ENCODE results near the gene RNF150. TPM values are rescaled to one million over a fixed set of nuclear protein-coding genes. Genes with fewer than 3 reads are reported as not detected.
"Not testable (repeated sequence)": the region's sequence is repeated elsewhere in the genome, so short reads cannot be mapped to it uniquely, and the experiment has no call there.

The RNF150 gene
- total RNA-seq, 1 donor from 2014 or later, result 0.07 TPM

GRCh38 chr4:140833280-140833679 is 300.0 kb downstream of the RNF150 start:
- DNase-seq (ENCODE audit: low read depth, low spot score), result no peak

- no peak for DNase-seq (ENCODE audit: low read depth, low spot score)
Observed at GRCh38 chr4:140829825-140830224, 303.4 kb downstream of the RNF150 start.

- no peak for DNase-seq (ENCODE audit: low read depth, low spot score)
Observed at GRCh38 chr4:140826701-140827027, 306.6 kb downstream of the RNF150 start.

DNA sequence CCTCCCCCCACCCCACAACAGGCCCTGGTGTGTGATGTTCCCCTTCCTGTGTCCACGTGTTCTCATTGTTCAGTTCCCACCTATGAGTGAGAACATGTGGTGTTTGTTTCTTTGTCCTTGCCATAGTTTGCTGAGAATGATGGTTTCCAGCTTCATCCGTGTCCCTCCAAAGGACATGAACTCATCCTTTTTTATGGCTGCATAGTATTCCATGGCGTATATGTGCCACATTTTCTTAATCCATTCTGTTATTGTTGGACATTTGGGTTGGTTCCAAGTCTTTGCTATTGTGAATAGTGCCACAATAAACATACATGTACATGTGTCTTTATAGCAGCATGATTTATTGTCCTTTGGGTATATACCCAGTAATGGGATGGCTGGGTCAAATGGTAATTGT is 312.7 kb downstream of the RNF150 start:
- DNase-seq (ENCODE audit: low read depth, low spot score), result not testable (repeated sequence)

GRCh38 chr4:140819610-140820009 is 313.7 kb downstream of the RNF150 start:
- DNase-seq (ENCODE audit: low read depth, low spot score), result no peak

GRCh38 chr4:140818433-140818832 is 314.8 kb downstream of the RNF150 start:
- no peak for DNase-seq (ENCODE audit: low read depth, low spot score)

DNA sequence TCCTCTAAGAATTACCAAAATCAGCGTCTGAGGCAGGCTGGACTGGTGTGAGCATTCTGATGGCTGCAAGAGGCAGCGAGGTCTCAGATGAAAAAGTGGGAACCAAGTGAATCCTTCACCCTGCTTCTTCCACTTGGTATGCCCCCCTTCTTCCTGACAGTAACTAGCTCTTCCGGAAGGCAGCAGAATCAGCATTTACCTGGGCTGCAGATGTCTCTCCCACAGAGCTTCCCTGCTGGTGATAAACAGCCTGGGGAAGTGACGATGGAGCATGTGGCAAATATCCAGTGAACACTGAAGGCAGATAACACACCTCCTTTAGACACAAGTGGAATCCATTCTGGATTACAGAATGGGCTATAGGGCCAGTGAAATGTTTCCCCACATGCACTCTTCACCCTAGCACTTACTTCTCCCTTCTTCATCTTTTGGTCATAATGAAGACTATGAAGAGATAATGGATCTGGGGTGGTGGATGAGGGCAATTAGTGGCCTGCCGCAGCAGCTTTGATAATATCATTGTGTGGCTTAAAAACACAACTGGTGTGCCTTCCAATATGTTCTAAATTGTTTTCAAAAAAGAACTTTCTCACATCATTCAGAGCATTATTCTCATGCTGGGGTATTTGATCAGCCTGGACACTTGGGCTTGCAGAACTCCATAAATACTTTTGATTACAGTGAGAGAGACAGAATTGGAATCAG is 316.3 kb downstream of the RNF150 start:
- DNase-seq (ENCODE audit: low read depth, low spot score), result no peak

DNA sequence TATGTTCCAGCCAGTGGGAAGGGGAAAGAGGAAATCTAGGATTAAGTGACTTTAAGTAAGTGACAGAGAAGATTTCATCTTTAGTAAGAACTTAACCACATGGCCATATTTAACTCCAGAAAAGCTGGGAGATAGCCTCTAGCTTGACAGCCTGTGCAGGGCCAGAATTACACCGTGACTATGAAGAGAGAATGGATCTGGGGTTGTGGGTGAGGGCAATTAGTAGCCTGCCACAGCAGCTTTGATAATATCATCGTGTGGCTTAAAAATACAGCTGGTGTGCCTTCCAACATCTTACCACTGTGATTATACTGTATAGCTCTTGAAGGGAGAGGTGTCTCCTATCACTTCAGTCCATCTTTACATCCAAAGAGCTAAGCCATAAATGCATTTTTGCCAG is 319.5 kb downstream of the RNF150 start:
- DNase-seq (ENCODE audit: low read depth, low spot score), result no peak

- DNase-seq (ENCODE audit: low read depth, low spot score), result no peak
Observed at GRCh38 chr4:140812916-140813315, 320.4 kb downstream of the RNF150 start.

- DNase-seq (ENCODE audit: low read depth, low spot score), result no peak
Observed at GRCh38 chr4:140811429-140811828, 321.8 kb downstream of the RNF150 start.

GRCh38 chr4:140810591-140811169 is 322.6 kb downstream of the RNF150 start:
- not testable (repeated sequence) for DNase-seq (ENCODE audit: low read depth, low spot score)

Other genes with a start within 250 kb of the RNF150 start
- 32.8 and 43.5 TPM in 2 replicates for gene ZNF330, start 87.4 kb upstream of the RNF150 start, total RNA-seq